Measurements from ENCODE around the gene SLC39A9.

- TF ChIP-seq CTCF (IDR thresholded peaks at IDR 0.05 in 4 of 5, conservative IDR thresholded peaks at IDR 0.05 in 1 of 5) (no peak), POLR2A (IDR thresholded peaks at IDR 0.05) (no peak)
These were observed 47.6 kb upstream of the SLC39A9 start for GRCh38 chr14:69350892-69351291.

All from gastrocnemius medialis (tissue), 4 donors.